GM21717 (cell line): Measurements from ENCODE around the gene EEF1AKMT3.

Experiments
- ATAC-seq: cut with Tn5 transposase; IDR thresholded peaks from one replicate; pipeline ENCODE4 v1.9.1; 2021; ENCODE audit warnings: mild to moderate bottlenecking, moderate library complexity; ENCODE audit not compliant: unreplicated experiment

Gene EEF1AKMT3

GRCh38 chr12:57772429-57773322, at the start of gene EEF1AKMT3:
Gene EEF1AKMT3, plus strand, starts transcription at chr12:57772614. Its CDS starts 111 bp downstream, at chr12:57772725.
- peak; percentile 33 for ATAC-seq

- no peak for ATAC-seq
These were observed 49.4 kb upstream of the EEF1AKMT3 start for GRCh38 chr12:57722716-57723629.

- ATAC-seq = no peak
These were observed 48.8 kb upstream of the EEF1AKMT3 start for GRCh38 chr12:57723630-57723962.

- ATAC-seq = no peak
These were observed 48.1 kb upstream of the EEF1AKMT3 start for GRCh38 chr12:57724003-57724935.

- ATAC-seq = no peak
These were observed 47.3 kb upstream of the EEF1AKMT3 start for GRCh38 chr12:57724936-57725740.

- no peak for ATAC-seq
These were observed 46.6 kb upstream of the EEF1AKMT3 start for GRCh38 chr12:57725851-57726150.

- ATAC-seq = no peak
These were observed 46.1 kb upstream of the EEF1AKMT3 start for GRCh38 chr12:57726151-57726883.

- no peak for ATAC-seq
These were observed 45.3 kb upstream of the EEF1AKMT3 start for GRCh38 chr12:57726884-57727757.

- no peak for ATAC-seq
These were observed 44.5 kb upstream of the EEF1AKMT3 start for GRCh38 chr12:57727758-57728395.

- no peak for ATAC-seq
These were observed 43.0 kb upstream of the EEF1AKMT3 start for GRCh38 chr12:57729321-57729844.

- ATAC-seq = no peak
These were observed 41.9 kb upstream of the EEF1AKMT3 start for GRCh38 chr12:57730336-57731067.

GRCh38 chr12:57731411-57732080, 40.9 kb upstream of the EEF1AKMT3 start:
- no peak for ATAC-seq

- no peak for ATAC-seq
These were observed 40.1 kb upstream of the EEF1AKMT3 start for GRCh38 chr12:57732270-57732669.

- ATAC-seq = no peak
These were observed 39.5 kb upstream of the EEF1AKMT3 start for GRCh38 chr12:57732726-57733593.

GRCh38 chr12:57733928-57734327, 38.5 kb upstream of the EEF1AKMT3 start:
- no peak for ATAC-seq
